Stimulated activated CD4-positive, alpha-beta T cell treated with anti-CD3 and anti-CD28 coated beads, TNF-alpha, amount 100 ng/mL, for 4 hours (primary cell): Measurements from ENCODE around the gene TP53.
"Not testable (repeated sequence)": the region's sequence is repeated elsewhere in the genome, so short reads cannot be mapped to it uniquely, and the experiment has no call there.

Experiments
- DNase-seq, 3 experiments: peaks; one replicate each; pipeline ENCODE4 v3.0.0-alpha.2; 2020; ENCODE audit warnings: low read depth in 3 of 3

The TP53 gene

GRCh38 chr17:7631398-7632380 is 55.6 kb downstream of the TP53 start:
- no peak for DNase-seq

- no peak for DNase-seq
These were observed 57.2 kb downstream of the TP53 start, which contains the start of gene SHBG for GRCh38 chr17:7629939-7630571. Gene SHBG (plus strand): TSS chr17:7630135. CDS start chr17:7630173, 38 bp downstream.

GRCh38 chr17:7627250-7628121 is 59.8 kb downstream of the TP53 start, which contains the start of gene SAT2:
Gene SAT2 (minus strand): TSS chr17:7627821. CDS start chr17:7627635, 186 bp downstream.
- peak; percentile 58 to 81 (median 76) for DNase-seq

GRCh38 chr17:7626956-7627249 is 60.4 kb downstream of the TP53 start:
- no peak for DNase-seq

- no peak for DNase-seq
These were observed 61.0 kb downstream of the TP53 start for GRCh38 chr17:7626307-7626706.

- DNase-seq = not testable (repeated sequence)
These were observed 61.5 kb downstream of the TP53 start for GRCh38 chr17:7625749-7626148.

GRCh38 chr17:7623661-7624060 is 63.6 kb downstream of the TP53 start:
- no peak for DNase-seq

GRCh38 chr17:7620835-7621234 is 66.5 kb downstream of the TP53 start:
- DNase-seq = no peak

GRCh38 chr17:7618608-7619007 is 68.7 kb downstream of the TP53 start:
- no peak for DNase-seq
